ENCODE results near the gene AWAT2. TPM values are rescaled to one million over a fixed set of nuclear protein-coding genes. Genes with fewer than 3 reads are reported as not detected.
"Not testable (repeated sequence)": the region's sequence is repeated elsewhere in the genome, so short reads cannot be mapped to it uniquely, and the experiment has no call there.

AWAT2 gene
- total RNA-seq, 1 donor from 2014 or later = not detected

DNA sequence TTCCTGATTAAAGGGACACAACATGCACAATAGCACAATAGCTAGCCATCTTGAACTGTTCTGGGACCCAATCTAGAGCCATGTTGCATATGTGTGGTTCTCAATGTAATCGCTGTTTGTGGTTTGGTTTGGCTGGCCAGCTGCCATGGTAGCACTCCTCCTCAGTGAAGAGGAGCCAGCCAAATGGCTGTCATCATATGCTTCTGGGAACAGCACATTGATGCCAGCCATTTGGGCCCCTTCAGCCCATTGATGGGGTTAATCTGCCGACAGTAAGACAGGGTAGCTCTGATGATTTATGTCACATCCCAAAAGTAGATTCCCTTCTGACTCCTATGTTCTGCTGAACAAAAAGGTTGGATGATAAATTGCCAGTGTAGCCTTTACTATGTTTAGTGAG is 48.5 kb downstream of the AWAT2 start:
- POLR2A ChIA-PET = no interaction called here
- TF ChIP-seq, protein P1, sequence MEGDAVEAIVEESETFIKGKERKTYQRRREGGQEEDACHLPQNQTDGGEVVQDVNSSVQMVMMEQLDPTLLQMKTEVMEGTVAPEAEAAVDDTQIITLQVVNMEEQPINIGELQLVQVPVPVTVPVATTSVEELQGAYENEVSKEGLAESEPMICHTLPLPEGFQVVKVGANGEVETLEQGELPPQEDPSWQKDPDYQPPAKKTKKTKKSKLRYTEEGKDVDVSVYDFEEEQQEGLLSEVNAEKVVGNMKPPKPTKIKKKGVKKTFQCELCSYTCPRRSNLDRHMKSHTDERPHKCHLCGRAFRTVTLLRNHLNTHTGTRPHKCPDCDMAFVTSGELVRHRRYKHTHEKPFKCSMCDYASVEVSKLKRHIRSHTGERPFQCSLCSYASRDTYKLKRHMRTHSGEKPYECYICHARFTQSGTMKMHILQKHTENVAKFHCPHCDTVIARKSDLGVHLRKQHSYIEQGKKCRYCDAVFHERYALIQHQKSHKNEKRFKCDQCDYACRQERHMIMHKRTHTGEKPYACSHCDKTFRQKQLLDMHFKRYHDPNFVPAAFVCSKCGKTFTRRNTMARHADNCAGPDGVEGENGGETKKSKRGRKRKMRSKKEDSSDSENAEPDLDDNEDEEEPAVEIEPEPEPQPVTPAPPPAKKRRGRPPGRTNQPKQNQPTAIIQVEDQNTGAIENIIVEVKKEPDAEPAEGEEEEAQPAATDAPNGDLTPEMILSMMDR (IDR thresholded peaks at IDR 0.05) = no peak
- H3K36me3 Mint-ChIP-seq (ENCODE audit: low read depth) = no peaks in the 10 kb centered on the region

GRCh38 chrX:69998299-69998698 is 51.4 kb downstream of the AWAT2 start:
- CTCF ChIA-PET, H3K27me3 Mint-ChIP-seq: not testable (repeated sequence)

More for the DNA sequence above, 48.5 kb downstream of the AWAT2 start:
- intact Hi-C loops (cut with micrococcal nuclease) = no loop called here
- Mint-ChIP-seq H3K4me3 (no peak overlapping the region), H3K9me3 (peaks cover 2% of the 10 kb centered on the region), H3K4me1 (no peaks in the 10 kb centered on the region), H3K27ac (no peak overlapping the region), H3K27me3 (peaks cover 2% of the 10 kb centered on the region)
- ATAC-seq (ENCODE audit: low read depth) = no peak
- CTCF ChIA-PET = no interaction called here
- DNase-seq = no peak

GRCh38 chrX:69996113-69996468 is 53.6 kb downstream of the AWAT2 start:
- TF ChIP-seq, protein P1 (IDR thresholded peaks at IDR 0.05) = no peak
- ATAC-seq (ENCODE audit: low read depth) (no peak), DNase-seq (no peak)
- CTCF ChIA-PET = no interaction called here
- H3K9me3 Mint-ChIP-seq = peaks cover 2% of the 10 kb centered on the region
- POLR2A ChIA-PET = no interaction called here
- intact Hi-C loops (cut with micrococcal nuclease) = no loop called here
- no peaks in the 10 kb centered on the region for H3K36me3 Mint-ChIP-seq (ENCODE audit: low read depth)
- H3K4me3 Mint-ChIP-seq = no peak overlapping the region
- H3K27ac Mint-ChIP-seq = no peak overlapping the region
- H3K4me1 Mint-ChIP-seq = no peaks in the 10 kb centered on the region
- H3K27me3 Mint-ChIP-seq = peaks cover 2% of the 10 kb centered on the region

More at GRCh38 chrX:69998299-69998698, 51.4 kb downstream of the AWAT2 start:
- H3K9me3 Mint-ChIP-seq; POLR2A ChIA-PET; H3K4me1 Mint-ChIP-seq; DNase-seq; ATAC-seq (ENCODE audit: low read depth); intact Hi-C loops (cut with micrococcal nuclease); H3K4me3 Mint-ChIP-seq; H3K27ac Mint-ChIP-seq; H3K36me3 Mint-ChIP-seq (ENCODE audit: low read depth): not testable (repeated sequence)

DNA sequence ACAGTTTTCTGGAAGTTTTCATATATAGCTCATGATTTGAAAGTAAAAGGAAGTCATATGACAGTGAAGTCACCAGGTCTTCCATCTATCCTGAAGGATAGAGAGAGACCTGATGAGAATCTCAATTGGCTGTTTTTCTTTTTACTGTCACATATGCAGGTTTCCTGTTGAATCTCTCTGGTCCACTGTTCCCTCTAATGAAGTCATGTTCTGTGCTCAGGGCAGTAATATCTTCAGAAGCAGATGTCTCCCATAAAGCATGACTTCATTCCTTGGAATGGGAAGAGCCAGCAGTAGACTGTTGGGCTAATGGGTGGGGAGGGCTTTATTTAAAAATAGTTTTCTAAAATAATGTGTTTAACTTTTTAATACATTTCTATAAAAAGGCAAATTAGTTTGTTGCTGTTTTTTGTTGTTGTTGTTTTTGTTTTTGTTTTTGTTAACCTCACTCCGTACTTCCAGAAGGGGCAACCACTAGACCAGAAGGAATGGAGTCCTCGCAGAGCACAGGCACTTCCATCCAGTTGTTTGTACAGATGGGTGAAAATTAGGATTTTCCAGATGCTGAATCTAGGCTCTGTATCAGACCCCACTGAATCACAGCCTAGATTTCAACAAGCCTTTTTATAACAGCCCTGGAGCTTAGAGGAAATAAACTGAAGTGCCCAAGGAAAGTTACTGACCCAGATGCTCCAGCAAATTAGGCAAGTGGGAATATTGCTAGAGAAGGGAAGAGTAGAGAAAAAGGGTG is 54.2 kb downstream of the AWAT2 start:
- POLR2A ChIA-PET = no interaction called here
- DNase-seq (no peak), ATAC-seq (ENCODE audit: low read depth) (no peak)
- Mint-ChIP-seq H3K36me3 (ENCODE audit: low read depth) (no peaks in the 10 kb centered on the region), H3K27ac (no peak overlapping the region), H3K4me3 (no peak overlapping the region), H3K4me1 (no peaks in the 10 kb centered on the region), H3K9me3 (peaks cover 2% of the 10 kb centered on the region), H3K27me3 (peaks cover 2% of the 10 kb centered on the region)
- CTCF ChIA-PET = no interaction called here
- intact Hi-C loops (cut with micrococcal nuclease) = no loop called here
- TF ChIP-seq, protein P1 (IDR thresholded peaks at IDR 0.05) = no peak

GRCh38 chrX:69993494-69993893 is 56.2 kb downstream of the AWAT2 start:
- DNase-seq = no peak
- no peaks in the 10 kb centered on the region for H3K27me3 Mint-ChIP-seq
- CTCF ChIA-PET = no interaction called here
- TF ChIP-seq, protein P1 (IDR thresholded peaks at IDR 0.05) = no peak
- H3K4me3 Mint-ChIP-seq = no peak overlapping the region
- no peaks in the 10 kb centered on the region for H3K4me1 Mint-ChIP-seq
- H3K27ac Mint-ChIP-seq = no peak overlapping the region
- no peak for ATAC-seq (ENCODE audit: low read depth)
- intact Hi-C loops (cut with micrococcal nuclease) = no loop called here
- H3K36me3 Mint-ChIP-seq (ENCODE audit: low read depth) = no peaks in the 10 kb centered on the region
- peaks cover 2% of the 10 kb centered on the region for H3K9me3 Mint-ChIP-seq
- POLR2A ChIA-PET = no interaction called here

GRCh38 chrX:69991685-69992084 is 58.1 kb downstream of the AWAT2 start:
- Mint-ChIP-seq H3K27me3 (no peaks in the 10 kb centered on the region), H3K4me3 (no peak overlapping the region), H3K36me3 (ENCODE audit: low read depth) (no peaks in the 10 kb centered on the region), H3K27ac (no peak overlapping the region), H3K9me3 (no peaks in the 10 kb centered on the region), H3K4me1 (no peaks in the 10 kb centered on the region)
- CTCF ChIA-PET = no interaction called here
- TF ChIP-seq, protein P1 (IDR thresholded peaks at IDR 0.05) = no peak
- POLR2A ChIA-PET = no interaction called here
- DNase-seq (no peak), ATAC-seq (ENCODE audit: low read depth) (no peak)
- intact Hi-C loops (cut with micrococcal nuclease) = no loop called here

All from activated B cell treated with CpG ODN at 0.5 μM for 24 hours (primary cell).